Bronchial epithelial cell (primary cell): ENCODE measurements around the gene PDE6A. TPM values are rescaled to one million over a fixed set of nuclear protein-coding genes. Genes with fewer than 3 reads are reported as not detected.
"Not testable (repeated sequence)": the region's sequence is repeated elsewhere in the genome, so short reads cannot be mapped to it uniquely, and the experiment has no call there.

Experiments used
- DNase-seq: peaks from one replicate; pipeline ENCODE4 v3.0.0-alpha.2; 2010; ENCODE audit warnings: low read depth
- FAIRE-seq: peaks from 2 replicates; lab custom pipeline; 2011; peaks lifted over from hg19 to GRCh38; lab: Jason Lieb, UNC
- H3K27me3 ChIP-seq: 2 replicates; pipeline ENCODE4 v1.5.1; 2011; ENCODE audit warnings: low read length; ENCODE audit not compliant: control insufficient read depth, insufficient read depth
- H3K36me3 ChIP-seq: 2 replicates; pipeline ENCODE4 v1.5.1; 2011; ENCODE audit warnings: low read length; ENCODE audit not compliant: control insufficient read depth, insufficient read depth
- H3K4me3 ChIP-seq: 2 replicates; pipeline ENCODE4 v1.5.1; 2011; ENCODE audit warnings: mild to moderate bottlenecking, low read depth, low read length, control low read depth
- total RNA-seq: library from RNA; depleted of rRNA; stranded (reverse); fragments of >200 nt; gene quantifications from 2 replicates; pipeline ENCODE4 v1.2.1, GENCODE V29; 2014
- TF ChIP-seq, protein P1 (sequence below): IDR thresholded peaks from 2 replicates; pipeline ENCODE4 v1.5.1; 2011; ENCODE audit warnings: mild to moderate bottlenecking, moderate library complexity, low read length, control low read depth, inconsistent platforms; ENCODE audit not compliant: insufficient read depth, severe bottlenecking

The PDE6A gene
- total RNA-seq, 1 donor from 2014 or later: not detected

DNA sequence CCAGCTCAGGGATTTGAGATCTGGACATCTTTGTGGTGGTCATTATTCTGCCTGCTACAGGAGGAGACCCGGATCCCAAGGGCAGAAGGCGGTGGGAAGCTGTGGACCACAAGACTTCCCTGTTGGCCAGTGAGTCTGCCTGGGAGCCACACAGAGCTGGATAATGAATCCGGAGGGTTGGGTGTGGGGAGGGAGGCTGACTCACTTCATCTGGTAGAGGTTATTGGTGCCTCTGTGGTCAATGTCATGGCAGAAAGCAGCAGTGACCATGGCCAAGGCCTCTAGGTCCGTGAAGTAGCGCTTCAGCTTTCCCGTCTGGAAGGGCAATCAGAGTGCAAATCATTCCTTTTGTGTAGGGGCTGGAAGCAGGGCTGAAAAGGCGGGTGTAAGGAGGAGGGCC, 58.5 kb downstream of the PDE6A start:
- no peak for DNase-seq
- TF ChIP-seq, protein P1, sequence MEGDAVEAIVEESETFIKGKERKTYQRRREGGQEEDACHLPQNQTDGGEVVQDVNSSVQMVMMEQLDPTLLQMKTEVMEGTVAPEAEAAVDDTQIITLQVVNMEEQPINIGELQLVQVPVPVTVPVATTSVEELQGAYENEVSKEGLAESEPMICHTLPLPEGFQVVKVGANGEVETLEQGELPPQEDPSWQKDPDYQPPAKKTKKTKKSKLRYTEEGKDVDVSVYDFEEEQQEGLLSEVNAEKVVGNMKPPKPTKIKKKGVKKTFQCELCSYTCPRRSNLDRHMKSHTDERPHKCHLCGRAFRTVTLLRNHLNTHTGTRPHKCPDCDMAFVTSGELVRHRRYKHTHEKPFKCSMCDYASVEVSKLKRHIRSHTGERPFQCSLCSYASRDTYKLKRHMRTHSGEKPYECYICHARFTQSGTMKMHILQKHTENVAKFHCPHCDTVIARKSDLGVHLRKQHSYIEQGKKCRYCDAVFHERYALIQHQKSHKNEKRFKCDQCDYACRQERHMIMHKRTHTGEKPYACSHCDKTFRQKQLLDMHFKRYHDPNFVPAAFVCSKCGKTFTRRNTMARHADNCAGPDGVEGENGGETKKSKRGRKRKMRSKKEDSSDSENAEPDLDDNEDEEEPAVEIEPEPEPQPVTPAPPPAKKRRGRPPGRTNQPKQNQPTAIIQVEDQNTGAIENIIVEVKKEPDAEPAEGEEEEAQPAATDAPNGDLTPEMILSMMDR: no peak
- Histone ChIP-seq H3K36me3 (no peaks in the 10 kb centered on the region), H3K4me3 (no peak overlapping the region), H3K27me3 (no peaks in the 10 kb centered on the region)
- FAIRE-seq: no peak

DNA sequence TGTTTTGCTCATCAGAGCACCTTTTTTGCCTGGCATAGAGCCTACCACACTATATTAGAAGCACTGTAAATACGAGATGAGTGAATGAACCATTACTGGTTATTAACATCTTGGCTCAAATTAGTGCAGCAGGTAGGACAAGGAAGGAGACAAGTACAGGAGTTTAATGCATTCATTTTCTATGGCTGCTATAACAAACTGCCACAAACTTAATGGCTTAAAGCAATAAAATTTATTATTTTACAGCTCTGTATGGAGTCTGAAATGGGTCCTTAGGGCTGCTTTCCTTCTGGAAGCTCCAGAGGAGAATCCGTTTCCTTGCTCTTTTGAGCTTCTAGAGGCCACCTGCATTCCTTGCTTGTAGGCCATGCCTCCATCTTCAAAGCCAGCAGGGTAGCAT, 59.1 kb downstream of the PDE6A start:
- no peak for FAIRE-seq
- DNase-seq: no peak
- TF ChIP-seq, protein P1: no peak
- Histone ChIP-seq H3K27me3 (no peaks in the 10 kb centered on the region), H3K4me3 (no peak overlapping the region), H3K36me3 (no peaks in the 10 kb centered on the region)

DNA sequence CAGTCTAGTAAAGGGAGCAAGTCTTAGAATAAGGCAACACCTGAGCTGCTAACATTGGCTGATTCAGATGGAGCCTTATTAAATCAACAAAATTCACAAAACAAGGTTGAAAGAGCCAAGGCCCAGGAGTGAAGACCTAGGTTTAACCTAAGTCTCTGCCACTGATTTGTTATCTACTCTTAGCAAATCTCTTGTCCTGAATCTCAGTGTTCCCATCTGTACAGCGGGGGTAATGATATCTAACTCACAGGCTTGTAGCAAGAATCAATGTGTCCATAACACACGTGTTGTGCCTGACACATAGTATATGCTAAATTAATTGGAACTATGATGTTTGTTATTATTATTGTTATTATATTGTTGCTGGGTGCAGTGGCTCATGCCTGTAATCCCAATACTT, 61.0 kb downstream of the PDE6A start:
- Histone ChIP-seq H3K4me3 (no peak overlapping the region), H3K36me3 (no peaks in the 10 kb centered on the region), H3K27me3 (no peaks in the 10 kb centered on the region)
- DNase-seq (no peak), FAIRE-seq (no peak)
- TF ChIP-seq, protein P1: no peak

DNA sequence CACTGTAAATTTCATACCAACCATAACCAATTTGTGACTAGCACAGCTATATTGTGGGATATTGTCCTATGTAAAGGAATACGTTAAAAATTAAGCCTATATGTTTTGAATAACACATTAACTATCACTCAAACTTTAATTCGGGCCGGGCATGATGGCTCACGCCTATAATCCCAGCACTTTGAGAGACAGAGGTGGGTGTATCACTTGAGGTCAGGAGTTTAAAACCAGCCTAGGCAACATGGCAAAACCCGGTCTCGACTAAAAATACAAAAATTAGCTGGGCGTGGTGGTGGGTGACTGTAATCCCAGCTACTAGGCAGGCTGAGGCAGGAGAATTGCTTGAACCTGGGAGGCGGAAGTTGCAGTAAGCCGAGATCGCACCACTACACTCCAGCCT, 62.0 kb downstream of the PDE6A start:
- DNase-seq: peak; percentile 38
- not testable (repeated sequence) for H3K4me3 ChIP-seq, H3K27me3 ChIP-seq, H3K36me3 ChIP-seq, FAIRE-seq

DNA sequence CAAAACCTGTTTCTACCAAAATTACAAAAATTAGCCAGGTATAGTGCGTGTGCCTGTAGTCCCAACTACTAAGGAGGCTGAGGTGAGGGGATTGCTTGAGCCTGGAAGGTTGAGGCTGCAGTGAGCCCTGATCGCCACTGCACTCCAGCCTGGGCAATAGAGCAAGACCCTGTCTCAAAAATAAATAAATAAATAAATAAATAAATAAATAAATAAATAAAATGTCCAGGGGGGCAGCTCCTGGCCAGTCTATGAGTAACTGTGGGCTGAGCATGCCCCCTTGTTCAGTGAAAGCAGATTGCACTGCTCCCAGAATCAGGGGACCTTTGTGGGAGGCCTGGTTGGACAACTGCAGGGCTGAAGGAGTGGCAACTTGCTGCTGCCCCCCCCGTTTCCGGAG, 62.7 kb downstream of the PDE6A start:
- H3K27me3 ChIP-seq: no peaks in the 10 kb centered on the region
- H3K4me3 ChIP-seq: no peak overlapping the region
- no peaks in the 10 kb centered on the region for H3K36me3 ChIP-seq
- DNase-seq: no peak
- TF ChIP-seq, protein P1: no peak
- no peak for FAIRE-seq

DNA sequence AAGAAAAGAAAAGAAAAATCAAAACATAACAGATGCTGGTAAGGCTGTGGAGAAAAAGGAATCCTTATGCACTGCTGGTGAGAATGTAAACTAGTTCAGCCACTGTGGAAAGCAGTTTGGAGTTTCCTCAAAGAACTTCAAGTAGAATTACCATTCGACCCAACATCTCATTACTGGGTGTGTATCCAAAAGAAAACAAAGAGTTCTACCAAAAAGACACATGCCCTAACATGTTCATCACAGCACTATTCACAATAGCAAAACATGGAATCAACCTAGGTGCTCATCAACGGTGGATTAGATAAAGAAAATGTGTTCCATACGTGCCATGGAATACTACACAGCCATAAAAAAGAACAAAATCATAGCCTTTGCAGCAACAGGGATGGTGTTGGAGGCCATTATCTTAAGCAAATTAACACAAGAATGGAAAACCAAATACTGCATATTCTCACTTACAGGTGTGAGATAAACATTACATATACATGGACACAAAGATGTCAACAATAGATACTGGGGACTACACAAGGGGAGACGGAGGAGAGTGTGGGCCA, 63.4 kb downstream of the PDE6A start:
- Histone ChIP-seq H3K4me3 (no peak overlapping the region), H3K36me3 (no peaks in the 10 kb centered on the region), H3K27me3 (no peaks in the 10 kb centered on the region)
- TF ChIP-seq, protein P1: no peak
- FAIRE-seq: no peak
- peak; percentile 41 for DNase-seq

DNA sequence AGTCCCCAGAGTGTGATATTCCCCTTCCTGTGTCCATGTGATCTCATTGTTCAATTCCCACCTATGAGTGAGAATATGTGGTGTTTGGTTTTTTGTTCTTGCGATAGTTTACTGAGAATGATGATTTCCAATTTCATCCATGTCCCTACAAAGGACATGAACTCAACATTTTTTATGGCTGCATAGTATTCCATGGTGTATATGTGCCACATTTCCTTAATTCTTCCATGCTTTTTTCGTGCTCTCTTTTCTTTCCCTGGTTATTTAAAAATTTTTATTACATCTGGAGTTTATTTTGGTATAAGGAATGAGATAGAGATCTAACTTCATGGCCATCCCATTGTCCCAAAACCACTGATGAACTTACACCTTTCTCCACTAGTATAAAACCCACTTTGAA, 65.0 kb downstream of the PDE6A start:
- DNase-seq, H3K4me3 ChIP-seq, H3K27me3 ChIP-seq, FAIRE-seq, H3K36me3 ChIP-seq: not testable (repeated sequence)
